Loucy (cell line): Measurements from ENCODE around the gene NEK7.

ENCODE experiments used
- CTCF ChIP-seq: fragments of 200-600 bp; sonication (generic); conservative IDR thresholded peaks from 2 replicates; pipeline ENCODE4 v1.5.1; 2014; ENCODE audit warnings: mild to moderate bottlenecking, antibody characterized with exemption, low read length
- EZH2phosphoT487 ChIP-seq: fragments of 200-600 bp; IDR thresholded peaks from 2 replicates; pipeline ENCODE4 v1.6.1; 2018; ENCODE audit warnings: antibody characterized with exemption, mild to moderate bottlenecking, moderate library complexity, borderline replicate concordance

DNA sequence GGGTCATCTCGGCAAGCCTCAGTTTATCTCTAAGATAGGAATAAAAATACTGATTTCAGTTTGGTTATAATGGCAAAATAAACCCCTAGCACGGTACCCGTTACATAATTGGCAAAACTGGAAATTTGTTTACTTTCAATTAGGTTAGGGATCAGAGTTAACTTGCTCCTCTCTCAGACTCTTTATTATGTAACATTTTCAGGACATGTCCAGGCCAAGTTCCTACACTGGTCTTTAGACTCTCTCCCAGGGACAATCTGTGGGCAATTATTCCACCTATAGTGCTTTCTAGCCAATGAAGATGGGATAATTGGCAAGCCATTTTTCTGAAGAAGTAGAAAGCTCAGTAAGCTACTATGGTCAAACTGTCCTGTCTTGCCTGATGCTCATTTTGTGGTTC, 189.4 kb downstream of the NEK7 start:
- TF ChIP-seq CTCF = no peak
- no peak for TF ChIP-seq EZH2phosphoT487
